SK-N-MC (cell line): ENCODE measurements around the gene SPACDR.

Experiments used
- EZH2 ChIP-seq: fragments of 200-600 bp; sonication (generic); IDR thresholded peaks from one replicate; pipeline ENCODE4 v1.6.1; 2017; ENCODE audit warnings: antibody characterized with exemption
- FOXP2 ChIP-seq: optimal IDR thresholded peaks from 2 replicates; pipeline ENCODE3; 2011; ENCODE audit warnings: mild to moderate bottlenecking, moderate library complexity; ENCODE audit not compliant: insufficient read depth; ENCODE audit errors: extremely low read length, control extremely low read depth
- POLR2AphosphoS5 ChIP-seq: IDR thresholded peaks from 2 replicates; pipeline ENCODE4 v1.6.1; 2012; ENCODE audit warnings: mild to moderate bottlenecking, low read depth, low read length, borderline replicate concordance

GRCh38 chr7:100432621-100433275 lies 31.3 kb downstream of the SPACDR start:
- TF ChIP-seq EZH2 (no peak), POLR2AphosphoS5 (no peak; the same call in 1 of the 2 replicates), FOXP2 (no peak)
